NT2/D1 (cell line): Measurements from ENCODE around the gene STARD3.

ENCODE experiments used
- DNase-seq: peaks from one replicate; pipeline ENCODE4 v3.0.0-alpha.2; 2011; ENCODE audit warnings: low read depth, low spot score
- H3K27me3 ChIP-seq: 2 replicates; pipeline ENCODE4 v1.6.0; 2011; ENCODE audit warnings: mild to moderate bottlenecking; ENCODE audit not compliant: insufficient read length, insufficient read depth
- H3K36me3 ChIP-seq: 2 replicates; pipeline ENCODE4 v1.6.1; 2011; ENCODE audit warnings: mild to moderate bottlenecking, low read length, mixed read lengths; ENCODE audit not compliant: insufficient read depth, insufficient read length
- H3K4me1 ChIP-seq: 2 replicates; pipeline ENCODE4 v1.5.1; 2011; ENCODE audit not compliant: insufficient read depth, insufficient read length
- H3K4me3 ChIP-seq: 2 replicates; pipeline ENCODE4 v1.5.1; 2011; ENCODE audit warnings: low read depth; ENCODE audit not compliant: insufficient read length
- H3K9ac ChIP-seq: 2 replicates; pipeline ENCODE4 v1.6.0; 2011; ENCODE audit warnings: low read depth; ENCODE audit not compliant: insufficient read length
- H3K9me3 ChIP-seq: 2 replicates; pipeline ENCODE4 v1.5.1; 2011; ENCODE audit warnings: mild to moderate bottlenecking, low read length; ENCODE audit not compliant: insufficient read depth
- SUZ12 ChIP-seq: IDR thresholded peaks from 2 replicates; pipeline ENCODE4 v1.6.1; 2011; ENCODE audit not compliant: insufficient read length, insufficient read depth; ENCODE audit errors: extremely low read depth
- YY1 ChIP-seq: IDR thresholded peaks from 2 replicates; pipeline ENCODE4 v1.6.1; 2011; ENCODE audit not compliant: insufficient read length, insufficient read depth
- ZNF274 ChIP-seq: IDR thresholded peaks from 2 replicates; pipeline ENCODE4 v1.6.1; 2011; ENCODE audit warnings: mild to moderate bottlenecking, low read depth, low read length

Gene STARD3

GRCh38 chr17:39612291-39612894, 24.6 kb upstream of the STARD3 start:
- no peak for DNase-seq

GRCh38 chr17:39612935-39613464, 23.9 kb upstream of the STARD3 start:
- no peak overlapping the region for H3K4me3 ChIP-seq
- DNase-seq = no peak
- H3K4me1 ChIP-seq = no peaks in the 10 kb centered on the region
- TF ChIP-seq ZNF274 (no peak), SUZ12 (no peak), YY1 (no peak)
- H3K27me3 ChIP-seq = peaks cover 91% of the 10 kb centered on the region
- H3K36me3 ChIP-seq = no peaks in the 10 kb centered on the region
- H3K9ac ChIP-seq = no peak overlapping the region
- no peaks in the 10 kb centered on the region for H3K9me3 ChIP-seq

More at GRCh38 chr17:39612291-39612894, 24.6 kb upstream of the STARD3 start:
- peaks cover 94% of the 10 kb centered on the region for H3K27me3 ChIP-seq
- no peak for TF ChIP-seq ZNF274
- no peak for TF ChIP-seq YY1
- no peak for TF ChIP-seq SUZ12
- no peak overlapping the region for H3K9ac ChIP-seq
- H3K9me3 ChIP-seq = no peaks in the 10 kb centered on the region
- H3K4me1 ChIP-seq = no peaks in the 10 kb centered on the region
- no peaks in the 10 kb centered on the region for H3K36me3 ChIP-seq
- no peak overlapping the region for H3K4me3 ChIP-seq

GRCh38 chr17:39614545-39615157, 22.3 kb upstream of the STARD3 start:
- no peaks in the 10 kb centered on the region for H3K9me3 ChIP-seq
- DNase-seq = no peak
- TF ChIP-seq YY1 = no peak

GRCh38 chr17:39615434-39615833, 21.5 kb upstream of the STARD3 start:
- peaks cover 87% of the 10 kb centered on the region for H3K27me3 ChIP-seq
- no peaks in the 10 kb centered on the region for H3K4me1 ChIP-seq
- H3K4me3 ChIP-seq = no peak overlapping the region
- H3K9me3 ChIP-seq = no peaks in the 10 kb centered on the region
- H3K9ac ChIP-seq = no peak overlapping the region
- TF ChIP-seq YY1 (no peak), SUZ12 (no peak), ZNF274 (no peak)
- H3K36me3 ChIP-seq = no peaks in the 10 kb centered on the region
- DNase-seq = no peak

More at GRCh38 chr17:39614545-39615157, 22.3 kb upstream of the STARD3 start:
- Histone ChIP-seq H3K9ac (no peak overlapping the region), H3K36me3 (no peaks in the 10 kb centered on the region), H3K4me3 (no peak overlapping the region), H3K4me1 (no peaks in the 10 kb centered on the region), H3K27me3 (peaks cover 91% of the 10 kb centered on the region)

- peak; percentile 6 for TF ChIP-seq SUZ12
- no peak for TF ChIP-seq ZNF274
- no peaks in the 10 kb centered on the region for H3K4me1 ChIP-seq
- H3K36me3 ChIP-seq = no peaks in the 10 kb centered on the region
- H3K9me3 ChIP-seq = no peaks in the 10 kb centered on the region
- no peak for DNase-seq
- H3K4me3 ChIP-seq = no peak overlapping the region
- peak overlapping the region; percentile 28 for H3K9ac ChIP-seq
- H3K27me3 ChIP-seq = peaks cover 85% of the 10 kb centered on the region
Observed at GRCh38 chr17:39617100-39617445, 19.9 kb upstream of the STARD3 start.

GRCh38 chr17:39617446-39618245, 19.3 kb upstream of the STARD3 start:
- H3K4me1 ChIP-seq = no peaks in the 10 kb centered on the region
- TF ChIP-seq YY1 (no peak), SUZ12 (peak; percentile 1)
- H3K4me3 ChIP-seq = peak overlapping the region; percentile 46
- no peak for DNase-seq
- peak overlapping the region; percentile 28 for H3K9ac ChIP-seq
- no peaks in the 10 kb centered on the region for H3K9me3 ChIP-seq
- no peaks in the 10 kb centered on the region for H3K36me3 ChIP-seq
- H3K27me3 ChIP-seq = peaks cover 83% of the 10 kb centered on the region

GRCh38 chr17:39618246-39618913, 18.6 kb upstream of the STARD3 start:
- no peak for DNase-seq
- peaks cover 76% of the 10 kb centered on the region for H3K27me3 ChIP-seq
- peak overlapping the region; percentile 25 for H3K9ac ChIP-seq

More at GRCh38 chr17:39618246-39618913, 18.6 kb upstream of the STARD3 start:
- peak overlapping the region; percentile 46 for H3K4me3 ChIP-seq
- no peaks in the 10 kb centered on the region for H3K36me3 ChIP-seq
- no peaks in the 10 kb centered on the region for H3K9me3 ChIP-seq
- TF ChIP-seq ZNF274 (no peak), SUZ12 (no peak), YY1 (no peak)
- no peaks in the 10 kb centered on the region for H3K4me1 ChIP-seq
